ENCODE measurements around the gene POU3F3. TPM values are rescaled to one million over a fixed set of nuclear protein-coding genes. Genes with fewer than 3 reads are reported as not detected.

POU3F3 gene
- total RNA-seq, 1 experiment from 2014 or later: 1.3 TPM

Other genes with a start within 250 kb of the POU3F3 start
- 31.1 and 33.0 TPM in 2 replicates for gene MRPS9, start 184.0 kb downstream of the POU3F3 start, total RNA-seq (2014; rRNA removed; shearing (Covaris generic))